GM12878 (cell line): ENCODE data around the gene FBXW7.

Source experiments
- EGR1 ChIP-seq, 2 experiments: IDR thresholded peaks; 1 replicate in 1 of 2; 2 replicates in 1 of 2; pipeline ENCODE4 v1.6.1; 2011 to 2012; ENCODE audit warnings: low read depth in 2 of 2, low read length in 2 of 2, borderline replicate concordance in 1 of 2, mild to moderate bottlenecking in 1 of 2, moderate library complexity in 1 of 2
- GATAD2B ChIP-seq: fragments of 450-650 bp; conservative IDR thresholded peaks from 2 replicates; pipeline ENCODE4 v1.6.1; 2017; ENCODE audit warnings: low read depth, mild to moderate bottlenecking, moderate library complexity
- MEF2B ChIP-seq: fragments of 450-650 bp; IDR thresholded peaks from 2 replicates; pipeline ENCODE4 v1.6.1; 2018; ENCODE audit warnings: mild to moderate bottlenecking, moderate library complexity; ENCODE audit not compliant: partially characterized antibody, poor library complexity, severe bottlenecking
- MXI1 ChIP-seq: fragments of 150-350 bp; IDR thresholded peaks from 2 replicates; pipeline ENCODE4 v1.6.1; 2011; ENCODE audit warnings: low read depth, mild to moderate bottlenecking, inconsistent platforms, low read length, improper control_type of control experiment
- MYC ChIP-seq: IDR thresholded peaks from 2 replicates; pipeline ENCODE4 v1.6.1; 2011; ENCODE audit warnings: mild to moderate bottlenecking, low read length, moderate library complexity, inconsistent platforms; ENCODE audit not compliant: insufficient read depth, insufficient replicate concordance, insufficient read length, severe bottlenecking
- SP1 ChIP-seq: IDR thresholded peaks from one replicate; pipeline ENCODE4 v1.6.1; 2011; ENCODE audit warnings: low read depth, low read length
- SRF ChIP-seq, 2 experiments: IDR thresholded peaks; 2 replicates each; pipeline ENCODE4 v1.6.1; 2011; ENCODE audit warnings: low read depth in 2 of 2, low read length in 2 of 2, mild to moderate bottlenecking in 1 of 2, moderate library complexity in 1 of 2
- TF ChIP-seq, protein P1 (sequence below): fragments of 450-650 bp; IDR thresholded peaks from 2 replicates; pipeline ENCODE4 v1.6.1; 2017; ENCODE audit warnings: antibody characterized with exemption, mild to moderate bottlenecking, moderate library complexity

DNA sequence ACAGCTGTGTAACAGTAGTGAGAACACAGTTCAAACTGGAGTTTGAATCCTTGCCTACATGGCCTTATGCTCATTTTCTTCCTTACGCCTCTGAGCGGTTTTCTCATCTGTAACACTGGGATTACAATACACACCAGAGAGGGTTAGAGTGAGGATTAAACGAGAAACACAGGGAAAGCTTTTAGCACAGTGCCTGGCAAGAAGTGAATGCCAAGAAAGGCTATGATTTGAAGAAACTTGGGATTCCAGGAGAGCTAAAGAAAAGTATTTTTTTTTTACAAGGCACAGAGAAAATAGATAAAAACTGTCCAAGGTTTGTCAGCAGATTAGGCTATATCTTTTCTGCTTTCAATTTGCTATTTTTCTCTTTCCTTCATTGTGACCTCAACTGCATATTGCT is 246.4 kb downstream of the FBXW7 start:
- no peak for TF ChIP-seq MEF2B
- TF ChIP-seq MXI1, result no peak
- TF ChIP-seq, protein P1, sequence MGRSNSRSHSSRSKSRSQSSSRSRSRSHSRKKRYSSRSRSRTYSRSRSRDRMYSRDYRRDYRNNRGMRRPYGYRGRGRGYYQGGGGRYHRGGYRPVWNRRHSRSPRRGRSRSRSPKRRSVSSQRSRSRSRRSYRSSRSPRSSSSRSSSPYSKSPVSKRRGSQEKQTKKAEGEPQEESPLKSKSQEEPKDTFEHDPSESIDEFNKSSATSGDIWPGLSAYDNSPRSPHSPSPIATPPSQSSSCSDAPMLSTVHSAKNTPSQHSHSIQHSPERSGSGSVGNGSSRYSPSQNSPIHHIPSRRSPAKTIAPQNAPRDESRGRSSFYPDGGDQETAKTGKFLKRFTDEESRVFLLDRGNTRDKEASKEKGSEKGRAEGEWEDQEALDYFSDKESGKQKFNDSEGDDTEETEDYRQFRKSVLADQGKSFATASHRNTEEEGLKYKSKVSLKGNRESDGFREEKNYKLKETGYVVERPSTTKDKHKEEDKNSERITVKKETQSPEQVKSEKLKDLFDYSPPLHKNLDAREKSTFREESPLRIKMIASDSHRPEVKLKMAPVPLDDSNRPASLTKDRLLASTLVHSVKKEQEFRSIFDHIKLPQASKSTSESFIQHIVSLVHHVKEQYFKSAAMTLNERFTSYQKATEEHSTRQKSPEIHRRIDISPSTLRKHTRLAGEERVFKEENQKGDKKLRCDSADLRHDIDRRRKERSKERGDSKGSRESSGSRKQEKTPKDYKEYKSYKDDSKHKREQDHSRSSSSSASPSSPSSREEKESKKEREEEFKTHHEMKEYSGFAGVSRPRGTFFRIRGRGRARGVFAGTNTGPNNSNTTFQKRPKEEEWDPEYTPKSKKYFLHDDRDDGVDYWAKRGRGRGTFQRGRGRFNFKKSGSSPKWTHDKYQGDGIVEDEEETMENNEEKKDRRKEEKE, result no peak
- TF ChIP-seq GATAD2B, result no peak
- no peak for TF ChIP-seq MYC
- no peak for TF ChIP-seq SRF (IDR thresholded peaks at IDR 0.05; ENCODE audit: low read depth in 2 of 2, low read length in 2 of 2)
- TF ChIP-seq EGR1 (IDR thresholded peaks at IDR 0.05; ENCODE audit: borderline replicate concordance in 1 of 2, low read depth in 2 of 2, low read length in 2 of 2), result no peak
- no peak for TF ChIP-seq SP1
